A549 (cell line): ENCODE measurements around the gene FAM32A.

ENCODE experiments used
- CTCF ChIP-seq: fragments of >200 bp; sonication (Bioruptor Twin); formaldehyde crosslinking; IDR thresholded peaks from 3 replicates; pipeline ENCODE4 v1.5.1; 2016
- EP300 ChIP-seq, 2 experiments: fragments of >200 bp; sonication (Bioruptor Twin); formaldehyde crosslinking; IDR thresholded peaks; 2 replicates in 1 of 2; 3 replicates in 1 of 2; pipeline ENCODE4 v1.6.1; 2016 to 2017
- ESRRA ChIP-seq: fragments of 150-350 bp; IDR thresholded peaks from 2 replicates; pipeline ENCODE4 v1.6.1; 2014; ENCODE audit warnings: mild to moderate bottlenecking, low read length, borderline replicate concordance
- HEYL ChIP-seq: fragments of 250-450 bp; sonication (Bioruptor Pico); IDR thresholded peaks from 2 replicates; pipeline ENCODE4 v1.8.0; 2021; ENCODE audit warnings: mild to moderate bottlenecking, moderate library complexity
- HOXA7 ChIP-seq: fragments of 250-450 bp; sonication (Bioruptor Pico); IDR thresholded peaks from 2 replicates; pipeline ENCODE4 v1.5.0; 2020; ENCODE audit warnings: mild to moderate bottlenecking, moderate library complexity
- MYC ChIP-seq: IDR thresholded peaks from 2 replicates; pipeline ENCODE4 v1.6.1; 2012; ENCODE audit warnings: mild to moderate bottlenecking, inconsistent platforms, low read length, improper control_type of control experiment, borderline replicate concordance
- NR3C1 ChIP-seq: fragments of >200 bp; sonication (Bioruptor Twin); formaldehyde crosslinking; IDR thresholded peaks from 3 replicates; pipeline ENCODE4 v1.6.1; 2017
- POLR2A ChIP-seq: IDR thresholded peaks from 2 replicates; pipeline ENCODE4 v1.6.1; 2012; ENCODE audit warnings: mild to moderate bottlenecking, low read length
- REST ChIP-seq: fragments of 200-600 bp; sonication (generic); IDR thresholded peaks from 2 replicates; pipeline ENCODE4 v1.6.1; 2016; ENCODE audit warnings: antibody characterized with exemption, mild to moderate bottlenecking, moderate library complexity
- TP53 ChIP-seq: fragments of 250-450 bp; sonication (Bioruptor Pico); IDR thresholded peaks from 2 replicates; pipeline ENCODE4 v1.5.0; 2021; ENCODE audit warnings: mild to moderate bottlenecking, moderate library complexity

GRCh38 chr19:16232127-16232526 lies 46.9 kb downstream of the FAM32A start:
- TF ChIP-seq REST (no peak), MYC (no peak), CTCF (no peak), NR3C1 (no peak), HOXA7 (CRISPR knock-in tag) (no peak), EP300 (IDR thresholded peaks at IDR 0.05) (no peak), ESRRA (no peak), TP53 (no peak), POLR2A (no peak), HEYL (CRISPR knock-in tag) (no peak)
